Right atrium auricular region (tissue), 2 donors: ENCODE data around the gene COQ4. TPM values are rescaled to one million over a fixed set of nuclear protein-coding genes. Genes with fewer than 3 reads are reported as not detected.

Experiments
- DNase-seq: peaks from one replicate; pipeline ENCODE4 v3.0.0-alpha.2; 2019; ENCODE audit warnings: low spot score
- H3K27ac ChIP-seq, 2 donors: fragments of 200-600 bp; sonication (generic); 1 replicate in 1 of 2; 2 replicates in 1 of 2; pipeline ENCODE4 v1.5.1; 2016 to 2019
- H3K27me3 ChIP-seq, 2 donors: fragments of 200-600 bp; sonication (generic); one replicate each; pipeline versions ENCODE4 v1.5.1 to v1.6.0; 2017 to 2019
- H3K36me3 ChIP-seq: fragments of 200-600 bp; sonication (generic); one replicate; pipeline ENCODE4 v1.5.1; 2016
- H3K4me1 ChIP-seq, 2 donors: fragments of 200-600 bp; sonication (generic); one replicate each; pipeline versions ENCODE4 v1.5.1 to v1.6.0; 2017 to 2019
- H3K4me3 ChIP-seq, 2 donors: fragments of 200-600 bp; sonication (generic); 1 replicate in 1 of 2; 2 replicates in 1 of 2; pipeline ENCODE4 v1.5.1; 2017 to 2019; ENCODE audit warnings: mild to moderate bottlenecking in 1 of 2, moderate library complexity in 1 of 2
- H3K9me3 ChIP-seq, 2 donors: fragments of 200-600 bp; sonication (generic); one replicate each; pipeline ENCODE4 v1.5.1; 2019
- total RNA-seq, 2 donors: library from RNA; depleted of rRNA; stranded (reverse); fragments of >200 nt; gene quantifications; one replicate each; pipeline ENCODE4 v1.1.0, GENCODE V29; 2016
- TF ChIP-seq, protein P1 (sequence below), 2 donors: fragments of 200-600 bp; sonication (generic); IDR thresholded peaks; one replicate each; pipeline ENCODE4 v1.5.1; 2019; ENCODE audit warnings: antibody characterized with exemption in 2 of 2

The COQ4 gene
- total RNA-seq, 2 donors from 2014 or later: 31.4 to 33.6 TPM

DNA sequence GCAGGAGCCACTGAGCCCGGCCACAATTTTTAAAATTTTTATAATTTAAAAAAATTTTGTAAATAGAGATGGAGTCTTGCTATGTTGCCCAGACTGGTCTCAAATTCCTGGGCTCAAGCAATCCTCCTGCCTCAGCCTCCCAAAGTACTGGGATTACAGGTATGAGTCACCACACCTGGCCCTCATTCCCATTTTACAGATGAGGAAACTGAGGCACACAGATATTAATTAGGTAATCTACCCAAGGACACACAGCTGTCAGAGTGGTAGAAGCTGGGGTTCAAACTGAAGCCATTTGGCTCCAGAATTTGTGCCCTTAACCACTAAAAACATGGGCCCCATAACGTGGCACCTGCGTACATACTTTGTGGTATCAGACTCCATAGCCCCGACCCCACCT is 7.9 kb upstream of the COQ4 start:
- Histone ChIP-seq H3K36me3 (peaks cover 51% of the 10 kb centered on the region), H3K27ac (no peak overlapping the region), H3K4me3 (no peak overlapping the region), H3K9me3 (no peaks in the 10 kb centered on the region), H3K27me3 (no peaks in the 10 kb centered on the region), H3K4me1 (peaks cover 0 to 6% of the 10 kb centered on the region in 2 donors)
- TF ChIP-seq, protein P1, sequence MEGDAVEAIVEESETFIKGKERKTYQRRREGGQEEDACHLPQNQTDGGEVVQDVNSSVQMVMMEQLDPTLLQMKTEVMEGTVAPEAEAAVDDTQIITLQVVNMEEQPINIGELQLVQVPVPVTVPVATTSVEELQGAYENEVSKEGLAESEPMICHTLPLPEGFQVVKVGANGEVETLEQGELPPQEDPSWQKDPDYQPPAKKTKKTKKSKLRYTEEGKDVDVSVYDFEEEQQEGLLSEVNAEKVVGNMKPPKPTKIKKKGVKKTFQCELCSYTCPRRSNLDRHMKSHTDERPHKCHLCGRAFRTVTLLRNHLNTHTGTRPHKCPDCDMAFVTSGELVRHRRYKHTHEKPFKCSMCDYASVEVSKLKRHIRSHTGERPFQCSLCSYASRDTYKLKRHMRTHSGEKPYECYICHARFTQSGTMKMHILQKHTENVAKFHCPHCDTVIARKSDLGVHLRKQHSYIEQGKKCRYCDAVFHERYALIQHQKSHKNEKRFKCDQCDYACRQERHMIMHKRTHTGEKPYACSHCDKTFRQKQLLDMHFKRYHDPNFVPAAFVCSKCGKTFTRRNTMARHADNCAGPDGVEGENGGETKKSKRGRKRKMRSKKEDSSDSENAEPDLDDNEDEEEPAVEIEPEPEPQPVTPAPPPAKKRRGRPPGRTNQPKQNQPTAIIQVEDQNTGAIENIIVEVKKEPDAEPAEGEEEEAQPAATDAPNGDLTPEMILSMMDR (IDR thresholded peaks at IDR 0.05): no peak
- DNase-seq: no peak

DNA sequence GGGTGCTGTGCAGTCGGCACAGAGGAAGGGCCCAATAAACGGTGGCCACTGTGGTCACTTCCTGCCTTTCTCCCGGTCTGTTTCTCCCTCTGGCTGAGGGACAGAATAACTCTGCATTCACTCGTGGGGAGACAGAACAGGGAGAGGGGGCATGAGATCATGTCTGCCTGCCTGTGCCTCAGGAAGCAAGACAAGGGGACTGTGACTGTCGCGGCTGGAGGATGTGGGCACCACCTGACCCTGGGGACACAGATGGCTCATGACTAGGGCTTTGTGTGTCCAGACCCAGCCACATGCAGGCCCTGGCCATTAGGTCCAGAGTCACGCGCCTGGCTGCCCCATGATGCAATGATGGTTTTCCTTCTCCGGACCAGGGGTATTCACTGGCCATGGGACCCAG is 6.2 kb upstream of the COQ4 start:
- Histone ChIP-seq H3K4me3 (no peak overlapping the region), H3K4me1 (peaks cover 0 to 4% of the 10 kb centered on the region in 2 donors), H3K36me3 (peaks cover 42% of the 10 kb centered on the region), H3K27me3 (no peaks in the 10 kb centered on the region), H3K9me3 (no peaks in the 10 kb centered on the region), H3K27ac (no peak overlapping the region)
- TF ChIP-seq, protein P1 (IDR thresholded peaks at IDR 0.05): no peak
- no peak for DNase-seq

DNA sequence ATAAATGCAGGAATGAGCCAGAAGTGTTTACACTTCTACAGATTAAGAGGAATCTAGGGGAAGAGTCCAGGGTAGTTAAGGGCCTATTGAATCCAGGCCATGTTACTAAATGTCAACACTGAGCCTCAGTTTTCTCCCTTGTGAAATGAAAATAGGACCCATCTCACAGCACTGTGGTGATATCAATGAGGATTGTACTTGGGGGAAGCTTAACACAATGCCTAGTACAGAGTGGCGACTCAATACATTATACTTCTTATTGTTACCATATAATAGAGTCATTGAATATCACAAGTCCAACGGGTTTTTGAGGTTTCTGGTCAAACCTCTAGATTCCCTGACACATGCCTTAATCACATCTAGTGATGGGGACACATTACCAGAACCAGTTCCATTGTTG is 5.0 kb upstream of the COQ4 start:
- peaks cover 42% of the 10 kb centered on the region for H3K36me3 ChIP-seq
- H3K27me3 ChIP-seq: no peaks in the 10 kb centered on the region
- peaks cover 0 to 9% of the 10 kb centered on the region in 2 donors for H3K4me1 ChIP-seq
- no peak overlapping the region for H3K27ac ChIP-seq
- H3K4me3 ChIP-seq: no peak overlapping the region
- TF ChIP-seq, protein P1 (IDR thresholded peaks at IDR 0.05): no peak
- no peak for DNase-seq
- no peaks in the 10 kb centered on the region for H3K9me3 ChIP-seq

DNA sequence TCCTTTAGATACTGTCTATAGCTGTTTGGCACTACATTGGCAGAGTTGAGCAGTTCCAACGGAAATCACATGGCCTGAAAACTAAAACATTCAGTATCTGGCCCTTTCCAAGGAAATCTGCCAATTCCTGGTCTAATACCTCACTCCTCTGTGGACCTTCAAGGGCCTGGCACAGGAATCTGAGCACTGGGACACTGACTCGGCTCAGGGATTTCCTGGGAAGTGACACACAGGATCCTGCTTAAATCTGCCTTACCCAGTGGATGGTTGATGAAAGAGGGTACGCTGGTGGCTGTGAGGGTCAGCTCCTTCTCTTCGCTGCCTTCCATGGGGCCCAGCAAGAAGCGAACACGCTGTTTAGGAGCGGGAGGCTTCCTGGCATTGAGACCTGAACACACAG is 1.3 kb upstream of the COQ4 start:
- peaks cover 19% of the 10 kb centered on the region for H3K36me3 ChIP-seq
- H3K27ac ChIP-seq: no peak overlapping the region
- H3K4me3 ChIP-seq: peak overlapping the region; percentile 68 to 99
- no peaks in the 10 kb centered on the region for H3K27me3 ChIP-seq
- DNase-seq: no peak
- no peaks in the 10 kb centered on the region for H3K9me3 ChIP-seq
- TF ChIP-seq, protein P1 (IDR thresholded peaks at IDR 0.05): no peak
- H3K4me1 ChIP-seq: peaks cover 0 to 38% of the 10 kb centered on the region in 2 donors

DNA sequence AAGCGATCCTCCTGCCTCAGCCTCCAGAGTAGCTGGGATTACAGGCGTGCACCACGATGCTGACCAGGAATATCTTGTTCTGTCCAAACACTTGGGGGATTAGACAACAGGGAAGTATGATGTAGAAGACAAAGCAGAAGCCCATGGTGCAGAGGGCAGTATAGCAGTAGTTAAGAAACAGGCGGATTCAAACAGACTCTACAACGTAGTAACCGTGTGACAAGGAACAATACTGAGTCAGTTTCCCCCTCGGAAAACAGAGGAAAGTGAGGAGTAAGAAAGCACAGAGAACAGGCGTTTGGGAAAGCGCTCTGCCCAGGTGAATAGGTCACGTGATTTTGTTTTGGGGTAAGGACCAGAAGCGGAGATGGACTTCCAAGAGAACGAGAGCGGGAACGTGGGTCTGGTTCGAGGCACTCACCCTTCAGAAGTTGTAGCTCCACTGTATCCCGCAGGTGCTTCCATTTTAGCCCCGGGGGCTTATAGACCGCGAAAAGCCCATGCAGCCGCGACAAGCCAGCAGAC is 698 bp upstream of the COQ4 start:
- H3K4me3 ChIP-seq: peak overlapping the region; percentile 68 to 99
- peaks cover 13% of the 10 kb centered on the region for H3K36me3 ChIP-seq
- H3K9me3 ChIP-seq: no peaks in the 10 kb centered on the region
- peak overlapping the region; percentile 93 to 94 for H3K27ac ChIP-seq
- H3K27me3 ChIP-seq: no peaks in the 10 kb centered on the region
- H3K4me1 ChIP-seq: peaks cover 0 to 38% of the 10 kb centered on the region in 2 donors
- TF ChIP-seq, protein P1 (IDR thresholded peaks at IDR 0.05): no peak
- no peak for DNase-seq

DNA sequence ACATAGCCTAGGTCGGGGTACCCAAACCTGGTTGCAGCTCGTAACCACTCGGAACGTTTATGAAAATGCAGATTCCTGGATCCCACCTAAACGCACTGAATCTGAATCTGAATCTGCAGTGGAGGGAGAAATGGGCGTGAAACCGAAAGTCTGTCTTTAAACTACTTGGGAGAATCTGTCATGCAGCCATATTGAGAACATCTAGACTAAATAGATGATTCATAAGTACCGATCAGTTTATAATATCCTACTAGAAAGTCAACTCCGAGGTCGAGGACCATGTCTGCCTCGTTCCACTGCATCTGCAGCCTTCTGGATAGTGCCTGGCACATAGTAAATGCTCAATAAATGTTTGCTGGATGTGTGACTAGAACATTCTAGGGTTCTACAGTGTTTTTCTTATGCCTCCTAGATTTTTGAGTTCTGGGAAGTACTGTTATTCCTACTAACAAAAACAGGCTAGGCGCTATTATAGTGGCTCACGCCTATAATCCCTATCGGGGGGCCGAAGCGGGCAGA is 632 bp downstream of the COQ4 start:
- Histone ChIP-seq H3K27ac (peak overlapping the region; percentile 93 to 94), H3K4me1 (peaks cover 0 to 38% of the 10 kb centered on the region in 2 donors), H3K4me3 (peak overlapping the region; percentile 68 to 99), H3K27me3 (no peaks in the 10 kb centered on the region), H3K36me3 (peaks cover 11% of the 10 kb centered on the region), H3K9me3 (no peaks in the 10 kb centered on the region)
- no peak for DNase-seq
- TF ChIP-seq, protein P1 (IDR thresholded peaks at IDR 0.05): no peak
